ENCODE measurements around the gene C22orf23. TPM values are rescaled to one million over a fixed set of nuclear protein-coding genes. Genes with fewer than 3 reads are reported as not detected.
A peak's percentile ranks its signal among the peaks of the same experiment; 100 is the strongest.

Gene C22orf23
- total RNA-seq, 1 donor = not detected

DNA sequence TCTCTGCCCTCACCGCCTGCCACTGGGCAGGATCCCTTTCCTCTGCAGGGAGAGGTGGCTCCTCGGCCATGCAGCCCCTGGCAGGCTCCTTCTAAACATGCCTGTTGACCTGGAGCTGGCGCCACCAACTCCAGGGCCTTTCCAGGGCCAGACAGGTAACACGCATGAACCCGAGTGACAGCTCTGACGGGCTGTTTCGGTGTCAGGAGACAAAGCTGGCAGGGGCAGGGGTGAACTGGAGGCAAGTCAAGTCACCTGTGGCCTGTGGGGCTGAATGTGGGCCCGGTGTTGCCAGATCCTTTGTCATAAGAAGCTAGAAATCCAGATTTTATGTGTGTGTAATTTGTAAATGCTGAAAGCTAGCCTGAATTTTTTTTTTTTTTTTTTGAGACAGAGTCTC is 11.3 kb downstream of the C22orf23 start:
- no peak for DNase-seq (ENCODE audit: low read depth)
- no peak overlapping the region for H3K4me3 ChIP-seq (ENCODE audit: low read depth, low read length)
- TF ChIP-seq, protein P1, sequence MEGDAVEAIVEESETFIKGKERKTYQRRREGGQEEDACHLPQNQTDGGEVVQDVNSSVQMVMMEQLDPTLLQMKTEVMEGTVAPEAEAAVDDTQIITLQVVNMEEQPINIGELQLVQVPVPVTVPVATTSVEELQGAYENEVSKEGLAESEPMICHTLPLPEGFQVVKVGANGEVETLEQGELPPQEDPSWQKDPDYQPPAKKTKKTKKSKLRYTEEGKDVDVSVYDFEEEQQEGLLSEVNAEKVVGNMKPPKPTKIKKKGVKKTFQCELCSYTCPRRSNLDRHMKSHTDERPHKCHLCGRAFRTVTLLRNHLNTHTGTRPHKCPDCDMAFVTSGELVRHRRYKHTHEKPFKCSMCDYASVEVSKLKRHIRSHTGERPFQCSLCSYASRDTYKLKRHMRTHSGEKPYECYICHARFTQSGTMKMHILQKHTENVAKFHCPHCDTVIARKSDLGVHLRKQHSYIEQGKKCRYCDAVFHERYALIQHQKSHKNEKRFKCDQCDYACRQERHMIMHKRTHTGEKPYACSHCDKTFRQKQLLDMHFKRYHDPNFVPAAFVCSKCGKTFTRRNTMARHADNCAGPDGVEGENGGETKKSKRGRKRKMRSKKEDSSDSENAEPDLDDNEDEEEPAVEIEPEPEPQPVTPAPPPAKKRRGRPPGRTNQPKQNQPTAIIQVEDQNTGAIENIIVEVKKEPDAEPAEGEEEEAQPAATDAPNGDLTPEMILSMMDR (IDR thresholded peaks at IDR 0.05; ENCODE audit: insufficient read depth, low read depth, low read length) = no peak

DNA sequence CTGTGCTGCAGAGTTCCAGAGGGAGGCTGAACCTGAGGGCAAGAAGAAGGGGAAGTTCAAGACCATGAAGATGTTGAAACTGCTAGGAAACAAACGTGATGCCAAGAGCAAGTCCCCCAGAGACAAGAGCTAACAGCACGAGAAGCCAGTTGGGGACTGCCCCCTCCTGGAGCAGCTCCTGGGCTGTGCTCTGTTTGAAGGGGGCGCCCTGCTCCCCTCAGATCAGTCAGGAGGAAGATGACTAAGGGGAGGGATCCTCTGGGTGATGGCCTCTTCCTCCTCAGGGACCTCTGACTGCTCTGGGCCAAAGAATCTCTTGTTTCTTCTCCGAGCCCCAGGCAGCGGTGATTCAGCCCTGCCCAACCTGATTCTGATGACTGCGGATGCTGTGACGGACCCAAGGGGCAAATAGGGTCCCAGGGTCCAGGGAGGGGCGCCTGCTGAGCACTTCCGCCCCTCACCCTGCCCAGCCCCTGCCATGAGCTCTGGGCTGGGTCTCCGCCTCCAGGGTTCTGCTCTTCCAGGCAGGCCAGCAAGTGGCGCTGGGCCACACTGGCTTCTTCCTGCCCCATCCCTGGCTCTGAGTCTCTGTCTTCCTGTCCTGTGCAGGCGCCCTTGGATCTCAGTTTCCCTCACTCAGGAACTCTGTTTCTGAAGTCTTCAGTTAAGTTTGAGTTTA is 12.6 kb downstream of the C22orf23 start:
- no peak for DNase-seq (ENCODE audit: low read depth)
- no peak overlapping the region for H3K4me3 ChIP-seq (ENCODE audit: low read depth, low read length)
- TF ChIP-seq, protein P1 (IDR thresholded peaks at IDR 0.05; ENCODE audit: insufficient read depth, low read depth, low read length) = no peak

DNA sequence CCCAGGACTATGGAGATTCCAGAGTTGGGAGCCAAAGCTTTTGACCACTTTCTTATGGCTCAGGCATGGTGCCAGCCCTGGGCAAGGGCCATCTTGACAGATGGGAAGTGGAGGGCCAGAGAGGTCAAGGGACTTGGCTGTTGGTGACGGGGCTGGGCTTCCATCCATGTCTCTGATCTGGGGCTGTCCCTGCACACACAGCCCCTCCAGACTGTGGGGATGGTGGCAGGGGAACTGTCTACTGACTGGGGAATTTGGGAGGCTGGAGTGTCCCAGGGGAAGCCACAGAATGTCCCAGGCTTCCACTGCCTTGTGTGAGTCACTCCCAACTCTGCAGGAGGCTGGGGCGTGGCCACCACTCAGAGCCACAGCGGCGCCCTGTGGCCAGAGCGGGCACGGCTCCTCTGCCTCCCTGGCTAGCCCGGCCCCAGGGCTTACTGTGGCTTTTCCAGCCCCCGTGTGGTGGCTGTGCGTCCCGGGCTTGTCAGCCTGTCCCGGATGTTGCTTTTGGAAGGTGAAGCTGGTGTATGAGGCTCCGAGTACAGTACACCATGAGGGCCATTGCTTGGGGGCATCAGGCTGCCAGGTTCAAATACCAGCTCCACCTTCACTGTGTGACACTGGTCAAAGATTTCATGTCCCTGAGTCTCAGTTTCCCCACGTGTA is 19.6 kb downstream of the C22orf23 start:
- H3K4me3 ChIP-seq (ENCODE audit: low read depth, low read length) = no peak overlapping the region
- TF ChIP-seq, protein P1 (IDR thresholded peaks at IDR 0.05; ENCODE audit: insufficient read depth, low read depth, low read length) = peak; percentile 99
- peak; percentile 87 for DNase-seq (ENCODE audit: low read depth)

DNA sequence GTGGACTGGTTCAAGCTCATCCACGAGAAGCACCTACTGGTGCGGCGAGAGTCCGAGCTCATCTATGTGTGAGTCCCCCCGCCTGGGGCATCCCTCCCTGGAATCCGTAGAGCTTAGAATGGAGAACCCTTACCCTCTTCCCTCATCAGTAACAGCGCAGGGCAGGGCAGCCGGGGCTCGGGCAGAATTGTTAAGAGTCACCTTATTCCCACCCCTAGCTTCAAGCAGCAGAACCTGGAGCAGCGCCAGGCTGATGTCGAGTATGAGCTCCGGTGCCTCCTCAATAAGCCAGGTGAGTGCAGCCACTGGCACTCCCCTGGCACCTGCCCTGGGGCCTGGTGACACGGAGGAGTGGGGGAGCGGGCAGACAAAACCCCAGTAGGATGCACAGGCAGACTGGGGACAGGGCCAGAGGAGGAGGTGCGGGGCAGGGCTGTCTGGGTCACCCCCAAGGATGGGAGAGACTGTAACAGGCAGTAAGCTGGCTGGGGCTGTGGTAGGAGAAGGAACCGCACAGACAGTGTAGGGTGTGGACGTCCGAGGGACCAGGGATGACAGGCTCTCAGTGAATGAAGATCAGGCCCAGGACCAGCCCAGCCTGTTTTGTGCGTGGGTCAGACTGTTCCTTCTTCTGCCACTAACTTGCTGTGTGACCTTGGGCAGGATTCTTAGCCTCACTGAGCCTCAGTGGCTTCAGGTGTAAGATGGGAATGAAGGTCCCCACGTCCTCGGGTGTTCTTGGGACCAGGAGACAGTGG is 20.4 kb downstream of the C22orf23 start:
- no peak overlapping the region for H3K4me3 ChIP-seq (ENCODE audit: low read depth, low read length)
- TF ChIP-seq, protein P1 (IDR thresholded peaks at IDR 0.05; ENCODE audit: insufficient read depth, low read depth, low read length) = no peak
- DNase-seq (ENCODE audit: low read depth) = no peak

DNA sequence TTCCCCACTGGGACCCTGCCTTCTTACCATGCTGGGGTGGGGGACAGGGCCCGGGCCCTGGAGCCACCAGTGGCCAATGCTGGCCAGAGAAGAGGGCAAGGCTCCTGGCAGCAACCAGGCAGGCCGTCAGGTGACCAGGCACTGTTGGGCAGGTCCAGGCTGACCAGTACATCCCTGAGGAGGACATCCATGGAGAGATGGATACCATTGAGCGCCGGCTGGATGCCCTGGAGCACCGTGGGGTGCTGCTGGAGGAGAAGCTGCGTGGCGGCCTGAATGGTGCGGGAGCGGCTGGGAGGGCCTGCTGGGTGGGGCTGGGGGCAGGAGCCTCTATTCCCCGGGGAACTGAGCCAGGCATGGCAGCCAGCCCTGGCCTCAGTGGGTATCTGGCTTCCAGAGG is 21.0 kb downstream of the C22orf23 start:
- DNase-seq (ENCODE audit: low read depth) = no peak
- TF ChIP-seq, protein P1 (IDR thresholded peaks at IDR 0.05; ENCODE audit: insufficient read depth, low read depth, low read length) = no peak

DNA sequence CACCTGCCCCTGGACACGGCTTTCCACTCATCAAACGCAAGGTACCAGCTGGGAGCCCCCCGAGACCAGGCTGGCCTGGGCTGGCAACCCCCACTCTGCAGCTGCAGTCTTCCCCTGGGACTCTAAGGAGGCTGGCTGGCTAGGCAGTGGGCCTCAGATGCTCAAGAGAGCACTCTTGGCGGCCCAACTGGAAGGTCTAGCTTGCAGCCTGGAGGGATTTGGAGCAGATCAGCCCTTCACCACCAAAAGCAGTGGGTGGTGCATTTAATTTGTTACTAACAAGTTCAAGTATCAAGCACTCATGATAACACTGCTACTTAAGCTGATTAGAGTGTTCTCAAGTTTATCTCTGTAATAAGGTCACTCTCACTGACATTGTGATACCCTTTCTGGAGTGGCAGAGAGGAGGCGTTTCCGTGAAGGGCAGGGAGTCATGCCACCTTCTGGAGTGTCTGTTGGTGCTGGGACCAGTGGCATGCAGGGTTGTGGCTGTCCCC is 21.5 kb downstream of the C22orf23 start:
- DNase-seq (ENCODE audit: low read depth) = no peak
- no peak overlapping the region for H3K4me3 ChIP-seq (ENCODE audit: low read depth, low read length)
- TF ChIP-seq, protein P1 (IDR thresholded peaks at IDR 0.05; ENCODE audit: insufficient read depth, low read depth, low read length) = no peak

More for the DNA sequence above, 21.0 kb downstream of the C22orf23 start:
- H3K4me3 ChIP-seq (ENCODE audit: low read depth, low read length) = no peak overlapping the region
